SH-SY5Y (cell line): Measurements from ENCODE around the gene SLC39A11.

Source experiments
- GATA2 ChIP-seq: IDR thresholded peaks from 2 replicates; pipeline ENCODE4 v1.6.1; 2011; ENCODE audit warnings: mild to moderate bottlenecking, low read depth, low read length
- GATA3 ChIP-seq: IDR thresholded peaks from 2 replicates; pipeline ENCODE4 v1.6.1; 2011; ENCODE audit warnings: low read depth, mild to moderate bottlenecking, low read length, moderate library complexity

The SLC39A11 gene

GRCh38 chr17:72850410-72851118 is 241.9 kb downstream of the SLC39A11 start:
- no peak for TF ChIP-seq GATA3

GRCh38 chr17:72846399-72846798 is 246.1 kb downstream of the SLC39A11 start:
- no peak for TF ChIP-seq GATA2
- no peak for TF ChIP-seq GATA3

- TF ChIP-seq GATA2: no peak
- TF ChIP-seq GATA3: no peak
Measured at GRCh38 chr17:72843591-72843990, 248.9 kb downstream of the SLC39A11 start.

- no peak for TF ChIP-seq GATA3
- no peak for TF ChIP-seq GATA2
Measured at GRCh38 chr17:72840019-72840418, 252.5 kb downstream of the SLC39A11 start.

- no peak for TF ChIP-seq GATA3
- no peak for TF ChIP-seq GATA2
Measured at GRCh38 chr17:72839131-72839725, 253.3 kb downstream of the SLC39A11 start.

GRCh38 chr17:72838581-72838980 is 253.9 kb downstream of the SLC39A11 start:
- TF ChIP-seq GATA2: no peak
- no peak for TF ChIP-seq GATA3

GRCh38 chr17:72838068-72838467 is 254.4 kb downstream of the SLC39A11 start:
- TF ChIP-seq GATA2 (no peak), GATA3 (no peak)

GRCh38 chr17:72837335-72837734 is 255.2 kb downstream of the SLC39A11 start:
- TF ChIP-seq GATA2 (no peak), GATA3 (no peak)

GRCh38 chr17:72833128-72833765 is 259.2 kb downstream of the SLC39A11 start:
- TF ChIP-seq GATA3: no peak
- TF ChIP-seq GATA2: no peak

- no peak for TF ChIP-seq GATA2
- TF ChIP-seq GATA3: no peak
Measured at GRCh38 chr17:72832306-72832705, 260.2 kb downstream of the SLC39A11 start.

GRCh38 chr17:72829883-72830282 is 262.6 kb downstream of the SLC39A11 start:
- TF ChIP-seq GATA3 (no peak), GATA2 (no peak)

- no peak for TF ChIP-seq GATA3
- TF ChIP-seq GATA2: no peak
Measured at GRCh38 chr17:72826602-72827001, 265.9 kb downstream of the SLC39A11 start.

GRCh38 chr17:72825218-72825617 is 267.3 kb downstream of the SLC39A11 start:
- TF ChIP-seq GATA2: no peak
- TF ChIP-seq GATA3: no peak

GRCh38 chr17:72822358-72823023 is 270.0 kb downstream of the SLC39A11 start:
- TF ChIP-seq GATA3: no peak
- TF ChIP-seq GATA2: no peak
